Neuronal stem cell (in vitro differentiated cells): ENCODE measurements around the gene POLR3G. TPM values are rescaled to one million over a fixed set of nuclear protein-coding genes. Genes with fewer than 3 reads are reported as not detected.

Experiments
- DNase-seq: peaks from one replicate; pipeline ENCODE4 v3.0.0-alpha.2; 2013; ENCODE audit warnings: low spot score
- H2AFZ ChIP-seq: one replicate; pipeline ENCODE4 v1.6.1; 2013; ENCODE audit warnings: mild to moderate bottlenecking, low read length, inconsistent platforms
- H2AK5ac ChIP-seq: 2 replicates; pipeline ENCODE4 v1.6.1; 2013; ENCODE audit warnings: low read depth, mild to moderate bottlenecking, inconsistent platforms, low read length, moderate library complexity, mixed read lengths
- H2BK120ac ChIP-seq: 2 replicates; pipeline ENCODE4 v1.6.1; 2013; ENCODE audit warnings: low read depth, mild to moderate bottlenecking, inconsistent platforms, low read length, moderate library complexity, mixed read lengths
- H2BK12ac ChIP-seq: one replicate; pipeline ENCODE4 v1.6.1; 2013; ENCODE audit warnings: low read length, inconsistent platforms
- H2BK15ac ChIP-seq: 2 replicates; pipeline ENCODE4 v1.6.1; 2013; ENCODE audit warnings: mild to moderate bottlenecking, low read length, inconsistent platforms, mixed read lengths
- H2BK5ac ChIP-seq: one replicate; pipeline ENCODE4 v1.6.1; 2013; ENCODE audit warnings: inconsistent platforms, mild to moderate bottlenecking, low read length, moderate library complexity
- H3K14ac ChIP-seq: one replicate; pipeline ENCODE4 v1.6.1; 2013; ENCODE audit warnings: low read length, inconsistent platforms
- H3K18ac ChIP-seq: 2 replicates; pipeline ENCODE4 v1.6.1; 2013; ENCODE audit warnings: low read length, inconsistent platforms
- H3K23ac ChIP-seq: 2 replicates; pipeline ENCODE4 v1.6.1; 2013; ENCODE audit warnings: low read depth, mild to moderate bottlenecking, mixed read lengths, low read length, inconsistent platforms; ENCODE audit not compliant: poor library complexity
- H3K27ac ChIP-seq: replicated peaks from 3 replicates; pipeline ENCODE4 v1.5.1; 2013; ENCODE audit warnings: low read length, inconsistent platforms
- H3K27me3 ChIP-seq, 3 experiments: 2 replicates each; pipeline ENCODE4 v1.6.1; 2013; ENCODE audit warnings: low read length in 3 of 3, mild to moderate bottlenecking in 2 of 3, inconsistent platforms in 1 of 3, low read depth in 1 of 3, mixed read lengths in 1 of 3, moderate library complexity in 1 of 3; ENCODE audit not compliant: control insufficient read depth in 3 of 3, insufficient read depth in 3 of 3
- H3K36me3 ChIP-seq, 2 donors: replicated peaks in 1 of 2; 2 replicates each; pipeline ENCODE4 v1.6.1; 2013; ENCODE audit warnings: low read length in 2 of 2; ENCODE audit not compliant: control insufficient read depth in 2 of 2, insufficient read depth in 2 of 2
- H3K4ac ChIP-seq: 2 replicates; pipeline ENCODE4 v1.6.1; 2013; ENCODE audit warnings: inconsistent platforms, mild to moderate bottlenecking, low read length, moderate library complexity
- H3K4me1 ChIP-seq, 2 donors: 1 replicate in 1 of 2; 2 replicates in 1 of 2; pipeline ENCODE4 v1.6.1; 2013; ENCODE audit warnings: low read length in 2 of 2, low read depth in 1 of 2; ENCODE audit not compliant: control insufficient read depth in 2 of 2, insufficient read depth in 1 of 2
- H3K4me2 ChIP-seq: one replicate; pipeline ENCODE4 v1.6.1; 2013; ENCODE audit warnings: mild to moderate bottlenecking, low read length, inconsistent platforms; ENCODE audit not compliant: insufficient read depth, poor library complexity, severe bottlenecking
- H3K4me3 ChIP-seq, 2 donors: 2 replicates each; pipeline ENCODE4 v1.5.1; 2013; ENCODE audit warnings: low read length in 2 of 2, mild to moderate bottlenecking in 2 of 2, inconsistent platforms in 1 of 2, moderate library complexity in 1 of 2
- H3K79me1 ChIP-seq: one replicate; pipeline ENCODE4 v1.6.1; 2013; ENCODE audit warnings: low read depth, mild to moderate bottlenecking, inconsistent platforms, low read length, moderate library complexity
- H3K9ac ChIP-seq: one replicate; pipeline ENCODE4 v1.6.1; 2013; ENCODE audit warnings: mild to moderate bottlenecking, low read depth, low read length, inconsistent platforms; ENCODE audit not compliant: poor library complexity
- H3K9me3 ChIP-seq, 2 donors: replicated peaks in 1 of 2; 2 replicates each; pipeline versions ENCODE3 to v1.6.1; 2013; ENCODE audit warnings: low read length in 2 of 2, mild to moderate bottlenecking in 2 of 2, inconsistent platforms in 1 of 2, low read depth in 1 of 2, mixed read lengths in 1 of 2, moderate library complexity in 1 of 2; ENCODE audit not compliant: control insufficient read depth in 2 of 2, insufficient read depth in 1 of 2
- H4K8ac ChIP-seq: one replicate; pipeline ENCODE4 v1.6.1; 2013; ENCODE audit warnings: low read depth, mild to moderate bottlenecking, inconsistent platforms, low read length, moderate library complexity
- H4K91ac ChIP-seq: one replicate; pipeline ENCODE4 v1.6.1; 2013; ENCODE audit warnings: low read length, low read depth, mild to moderate bottlenecking, inconsistent platforms; ENCODE audit not compliant: poor library complexity
- WGBS, 2 donors: extraction: QIAGEN DNeasy Blood & Tissue Kit; methylation state at CpG; one replicate each; pipeline ENCODE4 v1.1.7; 2013; ENCODE audit warnings: missing lambda C conversion rate in 2 of 2, mixed read lengths in 1 of 2; ENCODE audit not compliant: insufficient read length in 2 of 2, insufficient replicate concordance in 1 of 2; ENCODE audit errors: extremely low coverage in 2 of 2; 5-methylcytosine and 5-hydroxymethylcytosine counted together
- polyA plus RNA-seq, 2 experiments: library from polyadenylated mRNA; stranded (reverse); fragments of 200-250 nt; gene quantifications; one replicate each; pipeline ENCODE4 v1.2.3, GENCODE V29; 2013

POLR3G gene, protein sequence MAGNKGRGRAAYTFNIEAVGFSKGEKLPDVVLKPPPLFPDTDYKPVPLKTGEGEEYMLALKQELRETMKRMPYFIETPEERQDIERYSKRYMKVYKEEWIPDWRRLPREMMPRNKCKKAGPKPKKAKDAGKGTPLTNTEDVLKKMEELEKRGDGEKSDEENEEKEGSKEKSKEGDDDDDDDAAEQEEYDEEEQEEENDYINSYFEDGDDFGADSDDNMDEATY
- polyA plus RNA-seq (2013, experiment 1 of 2): 1.6 TPM
- polyA plus RNA-seq (2013, experiment 2 of 2): 1.9 TPM

DNA sequence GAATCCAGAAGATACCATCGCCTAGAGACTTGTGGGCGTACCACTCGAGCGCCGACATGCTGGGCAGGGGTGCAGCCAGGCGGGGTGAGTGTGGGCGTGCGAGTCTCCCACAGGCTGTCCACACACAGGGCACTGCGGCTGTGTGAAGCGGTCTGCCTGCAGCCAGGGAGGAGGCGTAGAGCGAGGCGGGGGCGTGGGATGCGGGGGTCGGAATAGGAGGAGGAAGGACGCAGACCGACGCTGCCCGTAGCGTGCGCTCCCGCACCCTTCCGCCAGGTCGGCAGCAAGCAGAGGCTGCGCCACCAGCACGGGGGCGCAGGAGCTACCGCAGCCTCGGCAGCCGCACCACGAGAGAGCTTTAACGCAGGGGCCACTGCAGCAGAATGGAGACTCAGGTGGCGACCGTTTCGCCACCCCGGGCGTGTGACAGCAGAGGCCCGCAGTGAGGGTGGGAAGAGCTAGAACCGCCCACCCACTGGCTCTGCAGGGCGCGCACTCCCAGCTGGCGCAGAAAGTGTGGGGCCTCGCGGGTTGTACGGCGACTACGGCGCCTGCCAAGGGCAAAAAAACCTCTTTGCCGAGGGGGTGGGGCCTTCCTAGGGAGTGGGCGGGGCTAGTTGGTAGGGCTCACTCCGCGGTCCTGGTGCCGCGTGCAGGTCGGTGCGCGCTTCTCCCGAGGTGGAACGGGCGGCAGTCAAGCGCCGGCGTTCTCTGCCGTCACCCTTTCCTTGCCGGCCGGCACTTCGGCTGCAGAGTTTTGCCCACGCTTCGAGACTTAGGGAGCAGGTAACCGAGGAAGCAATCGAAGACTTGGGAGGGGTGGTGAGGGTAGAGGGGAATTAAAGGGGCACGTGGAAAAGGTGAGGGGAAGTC is at the start of gene POLR3G, which contains the start of gene MBLAC2:
POLR3G (plus strand) TSS at position 630 of the 873 bp plus-strand sequence. CDS start 10,704 bp downstream, outside the sequence.
MBLAC2 (minus strand) TSS at position 537 of the 873 bp plus-strand sequence; CDS start at position 58, 479 bp downstream.
- H2BK5ac ChIP-seq: peak within 1 kb of the TSS; percentile 92
- peak within 1 kb of the TSS; percentile 98 for H3K4me2 ChIP-seq
- H3K36me3 ChIP-seq: no peaks in the 10 kb centered on the region
- H2AFZ ChIP-seq: peak within 1 kb of the TSS; percentile 94
- peak within 1 kb of the TSS; percentile 98 for H3K18ac ChIP-seq
- no peaks in the 10 kb centered on the region for H3K9me3 ChIP-seq
- peak within 1 kb of the TSS; percentile 50 for H3K27ac ChIP-seq
- peaks cover 2 to 16% of the 10 kb centered on the region in 2 donors for H3K4me1 ChIP-seq
- peaks cover 0 to 14% (median 0%) of the 10 kb centered on the region in 3 experiments for H3K27me3 ChIP-seq
- peak within 1 kb of the TSS; percentile 97 for H3K9ac ChIP-seq
- no peak within 1 kb of the TSS for H4K8ac ChIP-seq
- H2BK120ac ChIP-seq: no peak within 1 kb of the TSS
- H3K23ac ChIP-seq: peak within 1 kb of the TSS; percentile 96
- H4K91ac ChIP-seq: no peak within 1 kb of the TSS
- H2BK12ac ChIP-seq: peak within 1 kb of the TSS; percentile 91
- H2AK5ac ChIP-seq: no peak within 1 kb of the TSS
- WGBS, 2 donors: no CpG with 5 or more reads among the region's 73 CpGs
- no peak within 1 kb of the TSS for H3K4ac ChIP-seq
- peak within 1 kb of the TSS; percentile 94 for H3K14ac ChIP-seq
- H3K79me1 ChIP-seq: no peaks in the 10 kb centered on the region
- peak; percentile 81 for DNase-seq
- peak within 1 kb of the TSS; percentile 79 for H2BK15ac ChIP-seq
- peak within 1 kb of the TSS; percentile 61 to 87 for H3K4me3 ChIP-seq

DNA sequence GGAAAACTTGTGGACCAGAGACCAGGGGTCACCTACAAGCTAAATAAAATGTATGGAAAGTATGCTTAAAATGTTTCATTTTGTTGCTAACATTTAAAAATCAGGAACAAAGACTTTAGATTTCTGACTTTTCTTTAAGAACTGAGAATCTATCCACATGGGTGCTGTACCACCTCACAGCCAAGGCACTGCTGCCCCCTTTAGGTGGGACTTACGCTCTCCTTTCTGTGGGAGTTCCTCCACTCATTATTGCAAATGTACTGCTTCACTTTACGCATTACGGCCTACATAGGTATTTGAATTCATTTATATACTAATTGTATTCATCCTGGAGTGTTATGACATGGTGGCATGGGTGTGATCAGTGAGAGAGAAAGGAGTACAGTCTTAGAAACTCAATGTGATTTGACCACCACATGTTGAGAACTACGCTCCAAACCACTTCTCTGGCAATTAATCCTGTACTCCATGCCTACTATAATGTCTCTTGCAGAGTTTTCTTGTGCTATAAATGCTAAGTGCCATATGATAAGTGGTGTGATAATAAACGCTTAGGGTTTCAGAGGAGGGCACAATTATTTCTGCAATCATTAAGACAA is 40.4 kb upstream of the POLR3G start:
- no peak overlapping the region for H3K9ac ChIP-seq
- no peak overlapping the region for H2BK12ac ChIP-seq
- no CpG with 5 or more reads among the region's 5 CpGs for WGBS, 2 donors

DNA sequence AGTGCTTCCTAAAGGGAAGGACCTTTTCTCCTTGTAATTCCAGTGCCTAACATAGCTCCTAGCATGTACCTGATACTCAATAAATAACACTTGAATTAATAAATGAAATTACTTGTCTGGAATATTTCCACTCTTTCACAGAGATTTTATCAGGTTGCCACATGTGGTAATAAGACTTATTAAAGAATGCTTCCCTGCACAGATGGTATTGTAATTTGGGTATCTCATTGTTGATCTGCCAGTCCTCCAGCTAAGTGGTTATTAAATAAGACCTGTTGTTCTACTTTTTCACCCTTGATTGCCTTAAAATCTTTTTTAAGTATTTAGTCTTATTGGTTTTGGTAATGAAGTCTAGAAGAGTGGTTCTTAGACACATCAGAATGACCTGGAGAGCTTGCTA is 37.0 kb upstream of the POLR3G start:
- Histone ChIP-seq H3K36me3 (no peaks in the 10 kb centered on the region), H4K8ac (no peak overlapping the region), H2BK120ac (no peak overlapping the region), H3K4me2 (no peak overlapping the region), H3K27ac (no peak overlapping the region), H2BK15ac (no peak overlapping the region), H3K9me3 (no peaks in the 10 kb centered on the region), H3K4ac (no peak overlapping the region), H3K18ac (no peak overlapping the region), H3K27me3 (no peaks in the 10 kb centered on the region), H2AFZ (no peak overlapping the region), H3K4me3 (no peak overlapping the region), H3K79me1 (no peaks in the 10 kb centered on the region), H2AK5ac (no peak overlapping the region), H2BK12ac (no peak overlapping the region), H3K9ac (no peak overlapping the region), H4K91ac (no peak overlapping the region), H3K23ac (no peak overlapping the region), H3K14ac (no peak overlapping the region), H3K4me1 (no peaks in the 10 kb centered on the region), H2BK5ac (no peak overlapping the region)
- DNase-seq: no peak

More for the DNA sequence above, 40.4 kb upstream of the POLR3G start:
- H2BK5ac ChIP-seq: no peak overlapping the region
- no peak overlapping the region for H3K23ac ChIP-seq
- no peak overlapping the region for H4K8ac ChIP-seq
- DNase-seq: no peak
- no peak overlapping the region for H3K4ac ChIP-seq
- H4K91ac ChIP-seq: no peak overlapping the region
- no peaks in the 10 kb centered on the region for H3K4me1 ChIP-seq
- H3K79me1 ChIP-seq: no peaks in the 10 kb centered on the region
- no peak overlapping the region for H3K18ac ChIP-seq
- H3K4me3 ChIP-seq: no peak overlapping the region
- H3K27ac ChIP-seq: no peak overlapping the region
- peak overlapping the region; percentile 30 for H2AFZ ChIP-seq
- H2BK120ac ChIP-seq: no peak overlapping the region
- no peaks in the 10 kb centered on the region for H3K9me3 ChIP-seq
- no peak overlapping the region for H3K4me2 ChIP-seq
- H2BK15ac ChIP-seq: no peak overlapping the region
- no peak overlapping the region for H3K14ac ChIP-seq
- no peaks in the 10 kb centered on the region for H3K27me3 ChIP-seq
- H3K36me3 ChIP-seq: no peaks in the 10 kb centered on the region
- no peak overlapping the region for H2AK5ac ChIP-seq

DNA sequence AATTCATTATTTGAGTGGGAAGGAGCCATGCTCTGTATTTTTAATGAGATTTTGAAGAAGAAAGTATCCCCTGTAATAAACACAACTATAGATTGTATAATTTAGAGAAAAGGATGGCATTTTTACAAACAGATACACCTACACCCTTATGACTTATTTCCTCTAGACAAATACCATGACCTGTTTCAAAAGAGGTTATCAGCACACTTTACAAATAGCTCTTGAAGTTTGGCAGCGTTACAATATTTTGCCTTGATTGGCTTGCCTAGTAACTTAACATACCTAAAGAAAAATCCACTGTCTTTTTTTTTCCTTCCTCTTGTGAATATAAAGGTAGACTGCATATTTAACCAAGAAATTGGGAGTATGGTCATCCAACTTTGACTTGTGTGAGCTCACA is 36.6 kb upstream of the POLR3G start:
- Histone ChIP-seq H3K14ac (no peak overlapping the region), H3K4ac (no peak overlapping the region), H3K79me1 (no peaks in the 10 kb centered on the region), H2AK5ac (no peak overlapping the region), H3K36me3 (no peaks in the 10 kb centered on the region), H2BK12ac (no peak overlapping the region), H3K9ac (no peak overlapping the region), H4K91ac (no peak overlapping the region), H2AFZ (no peak overlapping the region), H2BK15ac (no peak overlapping the region), H3K4me1 (no peaks in the 10 kb centered on the region), H3K27ac (no peak overlapping the region), H3K27me3 (no peaks in the 10 kb centered on the region), H2BK5ac (no peak overlapping the region), H3K9me3 (no peaks in the 10 kb centered on the region), H4K8ac (no peak overlapping the region), H3K23ac (no peak overlapping the region), H3K18ac (no peak overlapping the region), H3K4me3 (no peak overlapping the region), H2BK120ac (no peak overlapping the region), H3K4me2 (no peak overlapping the region)
- no CpG with 5 or more reads among the region's 1 CpG for WGBS, 2 donors
- no peak for DNase-seq
